B cell (primary cell): Measurements from ENCODE around the gene UHMK1.
"Not testable (repeated sequence)": the region's sequence is repeated elsewhere in the genome, so short reads cannot be mapped to it uniquely, and the experiment has no call there.

ENCODE experiments used
- EZH2 ChIP-seq: IDR thresholded peaks from 2 replicates; pipeline ENCODE4 v1.6.1; 2012; ENCODE audit warnings: borderline replicate concordance, low read depth, mild to moderate bottlenecking, moderate library complexity, low read length; ENCODE audit not compliant: insufficient read depth, poor library complexity, severe bottlenecking
- TF ChIP-seq, protein P1 (sequence below): fragments of 200-600 bp; IDR thresholded peaks from one replicate; pipeline ENCODE4 v1.8.0; 2022; ENCODE audit warnings: antibody characterized with exemption, mild to moderate bottlenecking

DNA sequence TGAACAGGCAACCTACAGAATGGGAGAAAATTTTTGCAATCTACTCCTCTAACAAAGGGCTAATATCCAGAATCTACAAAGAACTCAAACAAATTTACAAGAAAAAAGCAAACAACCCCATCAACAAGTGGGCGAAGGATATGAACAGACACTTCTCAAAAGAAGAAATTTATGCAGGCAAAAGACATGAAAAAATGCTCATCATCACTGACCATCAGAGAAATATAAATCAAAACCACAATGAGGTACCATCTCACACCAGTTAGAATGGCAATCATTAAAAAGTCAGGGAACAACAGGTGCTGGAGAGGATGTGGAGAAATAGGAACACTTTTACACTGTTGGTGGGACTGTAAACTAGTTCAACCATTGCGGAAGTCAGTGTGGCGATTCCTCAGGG is 43.3 kb upstream of the UHMK1 start:
- TF ChIP-seq, protein P1, sequence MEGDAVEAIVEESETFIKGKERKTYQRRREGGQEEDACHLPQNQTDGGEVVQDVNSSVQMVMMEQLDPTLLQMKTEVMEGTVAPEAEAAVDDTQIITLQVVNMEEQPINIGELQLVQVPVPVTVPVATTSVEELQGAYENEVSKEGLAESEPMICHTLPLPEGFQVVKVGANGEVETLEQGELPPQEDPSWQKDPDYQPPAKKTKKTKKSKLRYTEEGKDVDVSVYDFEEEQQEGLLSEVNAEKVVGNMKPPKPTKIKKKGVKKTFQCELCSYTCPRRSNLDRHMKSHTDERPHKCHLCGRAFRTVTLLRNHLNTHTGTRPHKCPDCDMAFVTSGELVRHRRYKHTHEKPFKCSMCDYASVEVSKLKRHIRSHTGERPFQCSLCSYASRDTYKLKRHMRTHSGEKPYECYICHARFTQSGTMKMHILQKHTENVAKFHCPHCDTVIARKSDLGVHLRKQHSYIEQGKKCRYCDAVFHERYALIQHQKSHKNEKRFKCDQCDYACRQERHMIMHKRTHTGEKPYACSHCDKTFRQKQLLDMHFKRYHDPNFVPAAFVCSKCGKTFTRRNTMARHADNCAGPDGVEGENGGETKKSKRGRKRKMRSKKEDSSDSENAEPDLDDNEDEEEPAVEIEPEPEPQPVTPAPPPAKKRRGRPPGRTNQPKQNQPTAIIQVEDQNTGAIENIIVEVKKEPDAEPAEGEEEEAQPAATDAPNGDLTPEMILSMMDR, result not testable (repeated sequence)
- not testable (repeated sequence) for TF ChIP-seq EZH2
